ENCODE measurements around the gene TOMM70.
"Not testable (repeated sequence)": the region's sequence is repeated elsewhere in the genome, so short reads cannot be mapped to it uniquely, and the experiment has no call there.

Gene TOMM70

DNA sequence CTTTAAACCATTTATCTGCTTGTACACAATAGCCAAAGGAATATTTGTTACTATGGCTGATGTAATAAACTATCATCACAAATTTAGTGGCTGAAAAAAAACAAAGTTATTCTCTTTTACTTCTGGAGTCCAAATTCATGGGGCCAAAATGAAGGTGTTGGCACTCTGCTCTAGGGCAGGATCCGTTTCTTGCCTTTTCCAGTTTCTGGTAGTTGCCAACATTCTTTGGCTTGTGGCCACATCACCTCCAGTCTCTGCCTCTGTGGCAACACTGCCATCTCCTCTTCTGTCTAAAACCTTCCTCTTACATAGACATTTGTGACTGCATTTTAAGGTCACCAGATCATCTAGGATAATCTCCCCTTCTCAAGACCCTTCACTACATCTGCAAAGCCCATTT lies 39.0 kb downstream of the TOMM70 start:
- no peak for DNase-seq (ENCODE audit: low read depth)

DNA sequence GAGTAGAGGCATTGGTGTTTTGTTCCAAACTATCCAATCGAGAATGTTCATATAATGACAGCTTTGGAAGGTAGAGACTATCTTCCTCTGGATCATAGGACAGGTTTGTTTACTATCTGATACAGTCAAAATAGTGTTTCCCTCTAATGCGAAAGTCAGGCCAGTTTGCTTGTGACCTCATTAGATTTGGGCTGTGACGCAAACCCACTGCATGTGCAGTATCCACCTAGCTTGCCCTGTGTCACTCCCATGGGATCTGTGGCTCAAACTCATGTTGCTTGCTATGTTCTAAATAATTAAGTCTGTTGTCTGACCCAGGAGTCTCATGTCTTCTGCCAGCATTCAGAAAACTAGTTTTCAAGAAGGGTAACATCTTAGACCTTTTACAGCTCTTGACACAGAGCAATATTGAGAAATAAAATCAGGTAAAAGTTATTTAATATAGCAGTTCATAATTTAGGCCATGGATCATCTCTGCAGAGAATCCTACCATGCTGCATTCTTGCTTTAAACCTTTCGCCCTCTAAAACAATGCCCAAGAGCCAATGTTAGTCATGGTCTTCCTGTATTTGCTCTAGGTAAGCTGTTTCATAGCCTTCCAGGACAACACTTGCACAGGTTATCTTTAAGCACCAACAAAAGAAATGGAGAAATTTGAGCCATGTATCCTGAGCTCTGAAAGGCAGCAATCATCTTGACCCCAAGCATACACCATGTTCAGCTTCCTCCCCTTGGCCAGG lies 40.0 kb downstream of the TOMM70 start:
- no peak for DNase-seq (ENCODE audit: low read depth)

DNA sequence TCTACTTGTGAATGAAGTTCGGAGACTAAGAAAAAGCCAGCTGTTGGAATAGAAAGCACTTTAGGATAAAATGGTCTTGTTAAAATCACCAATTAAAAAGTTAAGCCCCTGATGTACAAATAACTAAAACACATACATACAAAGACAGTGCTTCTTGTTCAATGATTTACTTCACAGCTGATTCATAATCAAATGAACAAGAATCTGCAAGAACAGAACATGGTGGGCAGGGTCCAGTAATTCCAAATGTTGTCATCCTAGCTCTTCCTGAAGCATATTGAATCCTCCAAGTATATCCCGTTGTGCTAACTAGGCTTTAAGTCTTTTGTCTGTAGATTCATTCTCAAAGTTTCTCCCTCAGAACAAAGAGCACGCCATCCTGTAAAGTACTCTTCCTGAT lies 41.9 kb downstream of the TOMM70 start:
- no peak for DNase-seq (ENCODE audit: low read depth)

DNA sequence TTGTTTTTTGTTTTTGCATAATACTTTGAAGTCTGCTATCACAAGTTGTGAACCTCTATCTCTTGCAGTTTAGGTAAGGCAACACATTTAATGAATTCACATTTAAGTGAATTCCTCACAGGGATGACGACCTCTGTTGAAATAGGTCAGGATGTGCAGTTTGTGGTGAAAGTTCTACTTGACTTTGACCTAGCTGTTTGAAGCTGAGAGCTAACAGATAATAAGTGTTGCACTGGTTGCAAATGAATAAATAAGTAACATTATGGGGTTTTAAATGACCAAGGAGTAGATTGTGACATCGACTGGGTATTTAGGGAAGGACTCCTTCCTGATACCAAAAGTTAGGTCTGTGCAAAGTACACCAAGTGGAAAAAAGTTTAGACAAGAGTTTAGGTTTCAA lies 42.5 kb downstream of the TOMM70 start:
- DNase-seq (ENCODE audit: low read depth), result no peak

DNA sequence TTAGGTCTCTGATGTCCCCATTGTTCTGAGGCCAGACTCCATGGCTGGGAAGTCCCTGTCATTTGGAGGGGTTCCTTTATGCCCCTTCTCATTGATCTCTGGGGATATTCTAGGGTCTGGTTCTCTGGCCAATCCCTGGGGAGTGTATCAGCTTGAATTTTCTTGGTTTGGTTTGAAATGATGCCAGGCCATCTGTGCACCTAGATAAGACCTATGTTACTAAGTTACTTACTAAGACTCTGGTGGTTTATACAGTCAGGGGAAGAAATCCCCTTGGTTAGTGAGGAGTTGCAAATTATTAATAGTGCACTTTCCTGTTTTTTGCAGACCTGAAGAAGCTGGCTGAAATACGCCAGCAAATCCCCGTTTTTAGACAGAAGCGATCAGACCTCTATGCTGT lies 46.0 kb downstream of the TOMM70 start:
- DNase-seq (ENCODE audit: low read depth), result no peak

DNA sequence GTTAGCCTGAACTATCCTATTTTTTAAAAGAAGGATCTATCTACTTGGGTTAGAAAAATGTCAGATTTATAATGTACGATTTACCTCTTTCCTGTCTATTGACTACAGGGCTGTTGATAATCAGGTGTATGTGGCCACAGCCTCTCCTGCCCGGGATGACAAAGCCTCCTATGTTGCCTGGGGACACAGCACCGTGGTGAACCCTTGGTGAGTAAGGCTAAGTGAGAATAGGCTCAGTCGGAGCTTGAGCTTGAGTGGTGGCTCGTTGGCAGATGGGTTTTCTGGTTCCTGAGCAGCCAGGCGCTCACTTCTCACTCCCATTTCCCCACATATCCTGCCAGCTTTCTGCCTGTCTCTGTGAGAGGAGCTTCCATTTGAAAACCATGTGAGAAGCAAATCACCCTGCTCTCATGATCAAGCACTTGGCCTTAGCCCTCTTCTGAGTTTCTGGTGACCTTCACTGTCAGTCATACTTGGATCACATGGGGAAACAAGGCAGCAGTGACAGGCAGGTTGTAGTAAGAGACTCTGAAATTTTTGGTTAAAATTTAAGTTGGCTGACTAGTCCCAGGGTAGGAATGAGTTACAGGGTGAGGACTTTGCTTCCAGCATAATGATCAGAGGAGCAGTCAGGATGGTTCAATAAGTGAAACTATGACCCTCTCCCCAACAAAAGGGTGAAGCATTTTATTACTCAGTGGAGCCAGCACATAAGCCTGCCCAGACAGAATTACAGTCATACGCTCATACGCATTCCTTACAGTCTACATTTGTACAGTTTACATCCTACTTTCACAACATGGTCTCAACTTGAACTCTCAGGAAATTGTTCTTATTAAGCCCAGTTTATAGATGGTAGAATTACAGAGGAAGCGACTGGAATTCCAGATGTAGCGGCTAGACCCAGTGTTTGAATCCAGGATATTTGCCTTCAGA lies 48.3 kb downstream of the TOMM70 start:
- no peak for DNase-seq (ENCODE audit: low read depth)

DNA sequence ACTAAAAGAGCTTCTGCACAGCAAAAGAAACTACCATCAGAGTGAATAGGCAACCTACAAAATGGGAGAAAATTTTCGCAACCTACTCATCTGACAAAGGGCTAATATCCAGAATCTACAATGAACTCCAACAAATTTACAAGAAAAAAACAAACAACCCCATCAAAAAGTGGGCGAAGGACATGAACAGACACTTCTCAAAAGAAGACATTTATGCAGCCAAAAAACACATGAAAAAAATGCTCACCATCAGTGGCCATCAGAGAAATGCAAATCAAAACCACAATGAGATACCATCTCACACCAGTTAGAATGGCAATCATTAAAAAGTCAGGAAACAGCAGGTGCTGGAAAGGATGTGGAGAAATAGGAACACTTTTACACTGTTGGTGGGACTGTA lies 49.1 kb downstream of the TOMM70 start:
- DNase-seq (ENCODE audit: low read depth), result not testable (repeated sequence)

DNA sequence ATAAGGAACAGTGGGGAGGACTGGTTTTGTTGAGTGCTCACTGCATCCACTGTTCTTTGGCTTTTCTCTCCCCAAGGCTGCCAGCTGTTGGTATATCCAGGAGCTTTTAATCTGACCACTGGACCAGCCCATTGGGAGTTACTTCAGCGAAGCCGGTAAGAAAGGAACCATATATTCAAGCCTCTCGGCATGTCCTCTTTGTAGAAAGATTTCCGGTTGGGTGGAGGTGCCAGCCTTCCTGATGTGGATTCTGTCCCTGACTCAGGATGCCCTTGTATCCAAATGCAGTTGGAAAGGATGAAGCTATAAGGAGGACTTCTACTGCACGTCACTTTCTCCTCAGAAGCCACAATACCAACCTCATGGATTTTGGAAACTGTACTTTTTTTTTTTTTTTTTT lies 52.2 kb downstream of the TOMM70 start:
- DNase-seq (ENCODE audit: low read depth), result no peak

DNA sequence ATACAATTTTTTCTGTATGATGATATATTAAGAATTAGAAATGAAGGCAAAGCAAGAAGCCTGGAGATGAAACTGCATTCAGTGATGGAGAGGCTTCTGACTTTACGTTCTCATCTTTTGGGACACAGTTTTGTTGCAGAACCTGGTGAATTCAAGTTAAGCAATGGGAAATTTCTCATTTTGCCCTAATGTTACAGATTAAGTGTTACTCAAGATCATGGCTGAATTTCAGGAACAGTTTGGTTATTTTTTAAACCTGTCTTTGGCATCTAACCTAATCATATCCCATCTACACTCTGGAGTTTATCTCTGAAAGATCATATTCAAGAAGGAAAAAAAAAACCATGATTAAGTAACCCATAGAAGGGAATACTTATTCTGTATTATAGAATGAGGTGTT lies 60.4 kb downstream of the TOMM70 start:
- no peak for DNase-seq (ENCODE audit: low read depth)

DNA sequence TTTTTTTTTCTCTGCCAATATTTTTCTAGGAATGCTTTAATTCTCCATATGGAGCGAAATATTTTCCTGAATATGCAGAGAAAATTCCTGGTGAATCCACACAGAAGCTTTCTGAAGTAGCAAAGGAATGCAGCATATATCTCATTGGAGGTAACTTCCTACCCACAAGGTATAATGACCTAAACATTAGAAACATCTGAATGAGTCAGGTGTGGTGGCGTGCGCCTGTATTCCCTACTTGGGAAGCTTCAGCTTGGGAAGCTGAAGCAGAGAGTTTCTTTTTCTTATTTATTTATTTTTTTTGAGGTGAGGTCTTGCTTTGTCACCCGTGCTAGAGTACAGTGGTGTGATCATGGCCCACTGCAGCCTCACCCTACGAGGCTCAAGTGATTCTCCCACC lies 61.1 kb downstream of the TOMM70 start:
- no peak for DNase-seq (ENCODE audit: low read depth)

DNA sequence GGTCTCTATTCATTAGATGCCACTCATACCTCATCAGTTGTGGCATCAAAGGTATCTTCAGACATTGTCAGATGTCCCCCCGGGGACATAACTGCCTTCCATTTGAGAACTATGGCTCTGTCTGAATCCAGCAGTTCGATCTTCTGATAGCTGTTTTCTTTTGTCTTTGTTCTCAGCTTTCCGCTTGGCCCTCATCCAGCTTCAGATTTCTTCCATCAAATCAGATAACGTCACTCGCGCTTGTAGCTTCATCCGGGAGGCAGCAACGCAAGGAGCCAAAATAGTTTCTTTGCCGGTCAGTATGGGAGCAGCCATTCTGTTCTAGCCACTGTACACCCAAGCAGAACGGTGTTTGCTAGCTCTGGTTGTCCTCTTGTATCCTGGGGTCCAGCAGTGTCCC lies 62.0 kb downstream of the TOMM70 start:
- no peak for DNase-seq (ENCODE audit: low read depth)

DNA sequence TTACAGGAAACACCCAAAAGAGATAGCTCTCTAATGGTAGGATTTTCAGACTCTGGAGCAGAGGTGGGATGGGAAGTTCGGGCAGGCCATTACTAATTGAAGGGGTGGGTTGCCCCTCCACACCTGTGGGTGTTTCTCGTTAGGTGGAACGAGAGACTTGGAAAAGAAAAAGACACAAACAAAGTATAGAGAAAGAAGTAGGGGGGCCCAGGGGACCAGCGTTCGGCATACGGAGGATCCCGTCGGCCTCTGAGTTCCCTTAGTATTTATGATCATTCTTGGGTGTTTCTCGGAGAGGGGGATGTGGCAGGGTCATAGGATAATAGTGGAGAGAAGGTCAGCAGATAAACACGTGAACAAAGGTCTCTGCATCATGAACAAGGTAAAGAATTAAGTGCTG lies 64.7 kb downstream of the TOMM70 start:
- DNase-seq (ENCODE audit: low read depth), result not testable (repeated sequence)

DNA sequence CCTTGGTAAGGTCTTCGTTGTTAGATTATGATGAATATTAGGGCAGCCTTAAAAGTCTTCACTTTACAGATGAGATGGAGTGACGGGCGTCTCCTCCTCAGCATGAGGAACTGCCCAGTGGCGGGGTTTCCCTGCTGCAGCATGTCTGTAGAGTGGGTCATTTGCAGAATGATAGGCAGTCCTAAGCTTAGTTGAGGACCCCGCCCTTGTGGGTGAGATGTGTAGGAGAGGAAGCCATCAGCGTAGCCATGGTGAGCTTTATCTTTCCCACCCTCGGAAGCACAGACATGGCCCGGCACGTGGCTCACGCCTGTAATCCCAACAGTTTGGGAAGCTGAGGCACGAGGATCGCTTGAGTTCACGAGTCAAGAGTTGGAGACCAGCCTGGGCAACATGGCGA lies 65.5 kb downstream of the TOMM70 start:
- DNase-seq (ENCODE audit: low read depth), result no peak

DNA sequence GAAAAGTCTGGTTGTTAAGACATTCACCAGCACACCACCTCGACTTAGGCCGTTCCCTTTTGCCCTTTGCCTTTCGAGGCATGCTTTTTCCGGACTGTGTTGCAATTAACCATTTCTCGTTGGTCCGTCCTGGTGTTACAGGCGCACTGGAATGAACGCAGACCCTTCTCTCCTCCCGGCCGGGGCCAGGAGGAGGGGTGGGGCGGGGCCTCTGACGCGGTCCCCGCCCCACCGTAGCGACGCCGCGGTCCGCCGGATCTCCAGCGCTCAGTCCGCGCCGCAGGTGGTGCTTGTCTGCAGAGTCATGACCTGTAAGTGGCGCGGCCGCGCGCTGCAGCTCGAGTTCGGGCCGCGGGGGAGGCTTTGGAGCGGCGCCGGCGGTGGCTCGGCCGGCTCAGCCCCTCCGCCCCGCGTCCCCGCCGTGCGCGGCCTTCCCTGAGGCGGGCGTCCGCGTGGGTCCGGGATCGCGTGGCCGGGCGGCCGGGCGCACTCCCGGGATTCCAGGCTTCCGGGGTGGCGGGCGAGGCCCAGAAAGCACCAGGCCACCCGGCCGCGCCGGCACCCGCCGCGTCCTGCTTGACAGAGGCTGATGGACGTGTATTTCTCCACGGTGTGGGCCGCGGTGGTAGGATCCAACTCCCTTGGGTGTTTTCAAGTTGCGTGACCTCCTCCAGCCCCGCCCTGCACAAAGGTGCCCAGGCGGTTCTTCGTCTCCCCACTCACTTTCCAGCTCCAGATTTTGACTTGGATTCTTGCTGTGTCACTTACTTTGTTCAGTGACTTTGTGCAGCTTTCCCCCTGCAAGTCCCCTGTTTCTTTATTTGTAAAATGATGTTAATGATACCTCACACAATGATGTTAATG lies 66.2 kb downstream of the TOMM70 start, which contains the start of gene NIT2:
Gene NIT2, plus strand, starts transcription at position 270 of the 864 bp plus-strand sequence. Its CDS starts 35 bp downstream, at position 305.
- peak; percentile 68 for DNase-seq (ENCODE audit: low read depth)

DNA sequence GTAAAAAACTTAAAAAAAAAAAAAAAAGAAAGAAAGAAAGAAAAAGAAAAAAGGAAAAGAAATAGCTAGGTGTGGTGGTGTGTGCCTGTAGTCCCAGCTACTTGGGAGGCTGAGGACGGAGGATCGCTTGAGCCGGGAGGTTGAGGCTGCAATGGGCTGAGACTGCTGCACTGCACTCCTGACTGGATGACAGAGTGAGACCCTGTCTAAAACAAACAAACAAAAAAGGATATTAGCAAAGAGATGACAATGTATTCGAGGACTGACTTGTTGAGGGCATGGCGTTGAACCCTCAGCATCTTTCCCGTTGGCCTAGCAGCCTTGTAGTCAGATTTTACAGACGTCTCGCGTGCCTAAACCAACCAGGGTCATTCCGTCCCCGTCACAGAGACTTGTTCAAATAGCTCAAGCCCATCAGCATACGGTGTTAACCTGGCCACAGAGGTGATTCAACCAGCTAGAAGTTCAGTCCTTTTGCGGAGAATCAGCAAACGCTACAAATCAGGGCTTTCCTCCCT lies 66.9 kb downstream of the TOMM70 start:
- no peak for DNase-seq (ENCODE audit: low read depth)

DNA sequence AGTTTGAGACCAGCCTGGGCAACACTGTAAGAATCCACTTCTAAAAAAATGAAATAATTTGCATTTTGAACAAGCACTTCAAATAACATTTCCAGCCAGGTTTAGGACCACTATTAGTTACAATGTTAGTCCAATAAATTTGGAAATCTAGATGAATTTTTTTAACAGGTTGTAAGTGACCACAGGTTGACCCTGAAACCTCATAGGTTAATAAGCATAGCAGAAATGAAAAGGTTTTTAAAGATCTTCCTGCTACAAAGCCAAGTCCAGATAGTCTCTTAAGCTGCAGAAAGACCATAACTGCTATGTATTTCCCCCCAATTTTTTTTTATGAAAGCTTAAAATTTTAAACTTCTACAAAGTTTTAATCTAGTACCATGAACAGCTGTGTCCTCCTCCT lies 67.8 kb downstream of the TOMM70 start:
- DNase-seq (ENCODE audit: low read depth), result no peak

DNA sequence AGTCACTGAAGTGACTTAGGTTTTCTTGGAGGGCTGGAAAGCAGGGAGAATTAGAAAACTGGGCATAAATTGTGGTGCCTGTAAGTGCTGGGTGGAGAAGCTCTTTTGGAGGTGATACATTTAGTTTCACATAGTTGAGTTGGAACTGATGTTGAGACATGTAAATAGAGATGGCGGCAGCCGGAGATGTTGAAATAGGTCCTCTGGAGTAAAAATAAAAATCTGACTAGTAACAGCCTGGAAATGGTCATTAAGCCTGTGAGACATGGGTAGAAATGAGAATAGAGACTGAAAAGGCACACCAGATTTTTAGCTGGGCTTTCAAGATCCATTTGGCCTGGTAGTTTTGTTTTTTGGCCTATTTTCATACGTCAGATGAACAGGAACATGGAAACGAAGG lies 69.2 kb downstream of the TOMM70 start:
- DNase-seq (ENCODE audit: low read depth), result no peak

DNA sequence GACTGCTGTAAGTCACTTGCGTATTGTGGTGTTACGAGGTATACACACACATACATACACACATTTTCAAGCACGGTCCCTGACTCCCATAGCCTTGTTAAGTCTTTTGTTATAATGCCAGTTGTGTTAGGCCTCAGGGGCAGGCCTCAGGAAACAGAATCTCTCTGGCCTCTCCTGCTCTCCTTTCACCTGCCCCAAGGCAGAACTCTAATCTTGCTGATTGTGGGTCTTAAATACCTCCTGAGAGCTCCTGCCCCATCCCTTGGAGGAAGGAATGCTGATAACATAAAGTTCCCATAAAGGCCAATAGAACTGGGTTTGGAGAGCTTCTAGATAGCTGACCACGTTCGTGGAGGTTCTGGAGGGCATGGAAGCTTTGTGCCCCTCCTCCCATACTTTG lies 70.2 kb downstream of the TOMM70 start:
- DNase-seq (ENCODE audit: low read depth), result no peak

DNA sequence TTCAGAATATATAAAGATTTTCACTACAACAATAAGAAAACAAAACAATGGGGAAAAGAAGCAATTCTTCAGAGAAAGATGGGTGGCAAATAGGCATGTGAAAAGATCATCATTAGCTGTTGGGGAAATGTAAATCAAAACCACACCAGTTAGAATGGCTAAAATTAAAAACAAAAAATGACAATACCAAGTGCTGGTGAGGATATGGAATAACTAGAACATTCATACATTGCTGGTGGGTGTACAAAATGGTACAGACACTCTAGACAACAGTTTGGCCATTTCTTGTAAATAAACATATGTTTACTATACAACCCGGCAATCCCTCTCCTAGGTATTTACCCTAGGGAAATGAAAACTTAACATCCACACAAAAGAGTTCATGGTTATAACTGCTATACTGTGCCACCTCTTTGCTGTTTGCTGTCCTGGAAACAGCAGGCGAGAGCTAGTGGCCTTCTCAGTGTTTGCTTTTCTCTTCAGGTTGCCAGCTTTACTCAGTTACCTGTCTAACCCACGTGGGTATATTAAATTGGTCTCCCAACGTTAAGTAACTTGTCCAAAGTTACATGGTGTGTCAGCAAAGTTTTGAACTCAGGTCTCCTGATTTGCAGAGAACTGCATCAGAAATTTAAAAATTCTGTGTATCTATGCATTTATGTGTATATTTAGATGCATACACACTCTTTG lies 70.9 kb downstream of the TOMM70 start:
- DNase-seq (ENCODE audit: low read depth), result no peak

DNA sequence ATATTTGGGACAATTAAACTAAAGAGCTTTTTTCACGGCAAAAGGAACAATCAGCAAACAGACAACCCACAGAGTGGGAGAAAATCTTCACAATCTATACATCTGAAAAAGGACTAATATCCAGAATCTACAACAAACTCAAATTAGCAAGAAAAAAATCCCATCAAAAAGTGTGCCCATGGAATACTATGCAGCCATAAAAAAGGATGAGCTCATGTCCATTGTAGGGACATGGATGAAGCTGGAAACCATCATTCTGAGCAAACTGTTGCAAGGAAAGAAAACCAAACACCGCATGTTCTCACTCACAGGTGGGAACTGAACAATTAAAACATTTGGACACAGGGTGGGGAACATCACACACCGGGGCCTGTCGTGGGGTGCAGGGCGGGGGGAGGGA lies 73.5 kb downstream of the TOMM70 start:
- DNase-seq (ENCODE audit: low read depth), result not testable (repeated sequence)

DNA sequence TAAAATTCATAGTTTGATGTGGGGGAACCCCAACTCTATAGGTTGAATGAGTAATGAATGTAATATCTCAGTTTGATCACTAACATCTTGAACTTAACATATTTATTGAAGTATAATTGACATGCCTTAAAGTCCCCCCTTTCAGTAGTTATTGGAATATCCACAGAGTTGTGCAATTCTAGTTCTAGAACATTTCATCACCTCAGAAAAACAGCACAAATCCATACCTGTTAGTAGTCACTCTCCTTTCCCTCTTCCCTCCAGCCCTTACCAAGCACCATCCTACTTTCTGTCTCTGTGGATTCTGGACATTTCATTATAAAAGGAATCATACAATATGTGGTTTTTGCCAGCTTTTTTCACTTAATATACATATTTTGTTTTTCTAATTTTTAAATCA lies 75.1 kb downstream of the TOMM70 start:
- no peak for DNase-seq (ENCODE audit: low read depth)

All from activated T-cell treated with anti-CD3 and anti-CD28 coated beads for 1 hour (primary cell).